Pons (tissue), 1 donor: ENCODE data around the gene ACSS1.

Source experiments
- DNase-seq: peaks from one replicate; pipeline ENCODE4 v3.0.0-alpha.2; 2016; ENCODE audit warnings: low spot score

ACSS1 gene

GRCh38 chr20:25058051-25058846 lies at the start of gene ACSS1:
Gene ACSS1 (minus strand): TSS chr20:25058139. CDS start chr20:25058102, 37 bp downstream.
- DNase-seq, result peak; percentile 44

- no peak for DNase-seq
Measured at GRCh38 chr20:25103526-25103925, 45.6 kb upstream of the ACSS1 start.

- DNase-seq, result no peak
Measured at GRCh38 chr20:25100914-25101313, 43.0 kb upstream of the ACSS1 start.

- DNase-seq, result no peak
Measured at GRCh38 chr20:25099601-25100140, 41.7 kb upstream of the ACSS1 start.

- no peak for DNase-seq
Measured at GRCh38 chr20:25097498-25097897, 39.6 kb upstream of the ACSS1 start.

- DNase-seq, result no peak
Measured at GRCh38 chr20:25090492-25091429, 32.8 kb upstream of the ACSS1 start.

GRCh38 chr20:25089662-25090061 lies 31.7 kb upstream of the ACSS1 start:
- DNase-seq, result no peak

GRCh38 chr20:25089096-25089495 lies 31.2 kb upstream of the ACSS1 start:
- DNase-seq, result no peak

GRCh38 chr20:25088267-25088666 lies 30.3 kb upstream of the ACSS1 start:
- DNase-seq, result no peak

- DNase-seq, result no peak
Measured at GRCh38 chr20:25087186-25087929, 29.4 kb upstream of the ACSS1 start.

GRCh38 chr20:25085756-25086495 lies 28.0 kb upstream of the ACSS1 start:
- no peak for DNase-seq

GRCh38 chr20:25084626-25085187 lies 26.8 kb upstream of the ACSS1 start:
- DNase-seq, result no peak

GRCh38 chr20:25083773-25084625 lies 26.1 kb upstream of the ACSS1 start:
- DNase-seq, result no peak

- no peak for DNase-seq
Measured at GRCh38 chr20:25083141-25083772, 25.3 kb upstream of the ACSS1 start.

GRCh38 chr20:25082498-25082873 lies 24.5 kb upstream of the ACSS1 start:
- DNase-seq, result no peak

GRCh38 chr20:25081730-25082497 lies 24.0 kb upstream of the ACSS1 start, which contains the start of gene VSX1:
Gene VSX1 (minus strand): TSS chr20:25082141. CDS start chr20:25082096, 45 bp downstream.
- no peak for DNase-seq

- no peak for DNase-seq
Measured at GRCh38 chr20:25081065-25081729, 23.3 kb upstream of the ACSS1 start.

GRCh38 chr20:25079171-25079570 lies 21.2 kb upstream of the ACSS1 start:
- DNase-seq, result no peak
